Astrocyte (in vitro differentiated cells and primary cell): ENCODE data around the gene PTPN1.

Experiments
- EZH2 ChIP-seq: IDR thresholded peaks from 2 replicates; pipeline ENCODE4 v1.6.1; 2012; ENCODE audit warnings: mild to moderate bottlenecking, low read length, inconsistent platforms; ENCODE audit not compliant: insufficient read depth
- TF ChIP-seq, protein P1 (sequence below): IDR thresholded peaks from 2 replicates; pipeline ENCODE4 v1.5.1; 2011; ENCODE audit warnings: low read depth, mild to moderate bottlenecking, inconsistent platforms, low read length, moderate library complexity; ENCODE audit not compliant: insufficient read depth

DNA sequence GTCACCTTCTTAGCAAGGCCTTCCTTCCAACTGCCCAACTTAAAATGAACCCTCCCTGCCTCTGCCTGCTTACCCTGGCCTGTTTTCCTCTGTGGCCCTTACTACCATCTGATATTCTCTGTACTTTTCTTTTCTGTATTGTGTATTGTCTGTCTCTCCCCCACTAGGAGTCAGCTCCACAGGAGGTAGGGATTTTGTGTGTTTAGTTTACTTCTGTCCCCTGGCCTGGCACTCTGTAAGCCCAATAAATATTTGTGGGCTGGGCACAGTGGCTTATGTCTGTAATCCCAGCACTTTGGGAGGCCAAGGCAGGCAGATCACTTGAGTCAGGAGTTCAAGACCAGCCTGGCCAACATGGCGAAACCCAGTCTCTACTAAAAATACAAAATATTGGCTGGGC, 108.4 kb downstream of the PTPN1 start:
- TF ChIP-seq, protein P1, sequence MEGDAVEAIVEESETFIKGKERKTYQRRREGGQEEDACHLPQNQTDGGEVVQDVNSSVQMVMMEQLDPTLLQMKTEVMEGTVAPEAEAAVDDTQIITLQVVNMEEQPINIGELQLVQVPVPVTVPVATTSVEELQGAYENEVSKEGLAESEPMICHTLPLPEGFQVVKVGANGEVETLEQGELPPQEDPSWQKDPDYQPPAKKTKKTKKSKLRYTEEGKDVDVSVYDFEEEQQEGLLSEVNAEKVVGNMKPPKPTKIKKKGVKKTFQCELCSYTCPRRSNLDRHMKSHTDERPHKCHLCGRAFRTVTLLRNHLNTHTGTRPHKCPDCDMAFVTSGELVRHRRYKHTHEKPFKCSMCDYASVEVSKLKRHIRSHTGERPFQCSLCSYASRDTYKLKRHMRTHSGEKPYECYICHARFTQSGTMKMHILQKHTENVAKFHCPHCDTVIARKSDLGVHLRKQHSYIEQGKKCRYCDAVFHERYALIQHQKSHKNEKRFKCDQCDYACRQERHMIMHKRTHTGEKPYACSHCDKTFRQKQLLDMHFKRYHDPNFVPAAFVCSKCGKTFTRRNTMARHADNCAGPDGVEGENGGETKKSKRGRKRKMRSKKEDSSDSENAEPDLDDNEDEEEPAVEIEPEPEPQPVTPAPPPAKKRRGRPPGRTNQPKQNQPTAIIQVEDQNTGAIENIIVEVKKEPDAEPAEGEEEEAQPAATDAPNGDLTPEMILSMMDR: no peak
- TF ChIP-seq EZH2: no peak
